ENCODE measurements around the gene HES7.
A peak's percentile ranks its signal among the peaks of the same experiment; 100 is the strongest.

DNA sequence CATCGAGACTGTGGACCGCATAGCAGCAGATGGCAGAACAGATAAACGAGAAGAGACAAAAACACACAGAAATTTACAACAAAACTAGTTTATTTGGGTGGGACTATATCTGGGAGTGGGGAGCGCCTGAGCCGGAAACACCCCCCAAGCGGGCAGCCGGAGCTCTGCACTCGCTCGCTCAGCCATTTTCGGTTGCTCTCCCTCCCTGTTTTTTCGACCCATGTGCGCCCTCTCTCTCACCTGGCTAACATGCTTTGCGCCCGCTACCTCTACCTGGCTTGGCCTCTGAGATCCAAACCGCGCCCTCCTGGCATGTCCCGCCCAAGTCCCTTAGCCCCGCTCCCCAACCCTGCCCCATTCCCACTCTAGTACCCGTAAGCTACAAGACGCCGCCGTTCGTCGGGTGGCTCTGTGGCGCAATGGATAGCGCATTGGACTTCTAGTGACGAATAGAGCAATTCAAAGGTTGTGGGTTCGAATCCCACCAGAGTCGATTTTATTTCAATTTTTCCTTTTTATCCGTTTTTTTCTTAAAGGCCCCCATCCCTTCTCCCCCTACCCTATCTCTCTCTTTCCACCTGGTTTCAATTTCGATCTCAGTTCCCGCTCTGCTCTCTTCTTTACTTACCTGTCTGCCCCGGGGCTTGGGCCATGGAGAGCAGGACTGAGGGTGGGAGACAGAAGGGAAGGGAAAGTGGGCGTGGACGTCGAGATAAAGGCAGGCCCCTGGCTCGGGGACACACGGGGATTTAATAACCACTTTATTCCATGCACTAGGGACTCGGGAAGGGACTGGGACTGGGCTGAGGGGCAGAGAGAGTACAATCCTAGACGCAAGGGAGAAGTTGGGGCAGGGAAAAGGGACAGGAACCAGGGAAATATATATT is 3.1 kb downstream of the HES7 start:
- no peak for TF ChIP-seq POLR2A (IDR thresholded peaks at IDR 0.05; ENCODE audit: extremely low read depth, insufficient read length)
- TF ChIP-seq, protein P1, sequence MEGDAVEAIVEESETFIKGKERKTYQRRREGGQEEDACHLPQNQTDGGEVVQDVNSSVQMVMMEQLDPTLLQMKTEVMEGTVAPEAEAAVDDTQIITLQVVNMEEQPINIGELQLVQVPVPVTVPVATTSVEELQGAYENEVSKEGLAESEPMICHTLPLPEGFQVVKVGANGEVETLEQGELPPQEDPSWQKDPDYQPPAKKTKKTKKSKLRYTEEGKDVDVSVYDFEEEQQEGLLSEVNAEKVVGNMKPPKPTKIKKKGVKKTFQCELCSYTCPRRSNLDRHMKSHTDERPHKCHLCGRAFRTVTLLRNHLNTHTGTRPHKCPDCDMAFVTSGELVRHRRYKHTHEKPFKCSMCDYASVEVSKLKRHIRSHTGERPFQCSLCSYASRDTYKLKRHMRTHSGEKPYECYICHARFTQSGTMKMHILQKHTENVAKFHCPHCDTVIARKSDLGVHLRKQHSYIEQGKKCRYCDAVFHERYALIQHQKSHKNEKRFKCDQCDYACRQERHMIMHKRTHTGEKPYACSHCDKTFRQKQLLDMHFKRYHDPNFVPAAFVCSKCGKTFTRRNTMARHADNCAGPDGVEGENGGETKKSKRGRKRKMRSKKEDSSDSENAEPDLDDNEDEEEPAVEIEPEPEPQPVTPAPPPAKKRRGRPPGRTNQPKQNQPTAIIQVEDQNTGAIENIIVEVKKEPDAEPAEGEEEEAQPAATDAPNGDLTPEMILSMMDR (IDR thresholded peaks at IDR 0.05; ENCODE audit: low read depth, low read length), result peak; percentile 14
- TF ChIP-seq MAX (IDR thresholded peaks at IDR 0.05; ENCODE audit: low read depth, low read length), result peak; percentile 55
- TF ChIP-seq MYC (IDR thresholded peaks at IDR 0.05; ENCODE audit: low read depth, low read length), result peak; percentile 51; the same call in 1 of the 2 replicates
